HUES64 (cell line): Measurements from ENCODE around the gene SLC25A34.

Experiments used
- H3K27ac ChIP-seq: 2 replicates; pipeline ENCODE4 v1.7.0; 2013; ENCODE audit warnings: low read depth, low read length, inconsistent platforms
- H3K27me3 ChIP-seq: 2 replicates; pipeline ENCODE4 v1.6.1; 2013; ENCODE audit warnings: mild to moderate bottlenecking, low read length; ENCODE audit not compliant: insufficient read depth
- H3K36me3 ChIP-seq: 2 replicates; pipeline ENCODE4 v1.6.1; 2013; ENCODE audit warnings: mild to moderate bottlenecking, low read length; ENCODE audit not compliant: insufficient read depth
- H3K4me1 ChIP-seq: 2 replicates; pipeline ENCODE4 v1.6.1; 2013; ENCODE audit warnings: mild to moderate bottlenecking, low read length, moderate library complexity; ENCODE audit not compliant: insufficient read depth
- H3K4me3 ChIP-seq: 2 replicates; pipeline ENCODE4 v1.5.1; 2013; ENCODE audit warnings: mild to moderate bottlenecking, low read length, moderate library complexity
- H3K9ac ChIP-seq: 2 replicates; pipeline ENCODE4 v1.6.1; 2013; ENCODE audit warnings: mild to moderate bottlenecking, low read depth, low read length
- H3K9me3 ChIP-seq: 2 replicates; pipeline ENCODE4 v1.6.1; 2013; ENCODE audit warnings: low read depth, low read length; ENCODE audit not compliant: insufficient read depth
- WGBS: fragments of 150-250, 120-280 bp; methylation state at CpG from one replicate; pipeline ENCODE4 v1.1.7; 2013; ENCODE audit warnings: missing lambda C conversion rate; 5-methylcytosine and 5-hydroxymethylcytosine counted together

SLC25A34 gene

GRCh38 chr1:15748264-15748663, 12.2 kb downstream of the SLC25A34 start:
- 93% methylated on average over 5 of the region's 5 CpGs for WGBS
- no peak overlapping the region for H3K9ac ChIP-seq
- H3K27me3 ChIP-seq = no peaks in the 10 kb centered on the region
- H3K9me3 ChIP-seq = no peaks in the 10 kb centered on the region
- H3K4me1 ChIP-seq = peaks cover 9% of the 10 kb centered on the region; the same call in 1 of the 2 replicates
- no peak overlapping the region for H3K27ac ChIP-seq
- H3K36me3 ChIP-seq = no peaks in the 10 kb centered on the region
- H3K4me3 ChIP-seq = no peak overlapping the region

DNA sequence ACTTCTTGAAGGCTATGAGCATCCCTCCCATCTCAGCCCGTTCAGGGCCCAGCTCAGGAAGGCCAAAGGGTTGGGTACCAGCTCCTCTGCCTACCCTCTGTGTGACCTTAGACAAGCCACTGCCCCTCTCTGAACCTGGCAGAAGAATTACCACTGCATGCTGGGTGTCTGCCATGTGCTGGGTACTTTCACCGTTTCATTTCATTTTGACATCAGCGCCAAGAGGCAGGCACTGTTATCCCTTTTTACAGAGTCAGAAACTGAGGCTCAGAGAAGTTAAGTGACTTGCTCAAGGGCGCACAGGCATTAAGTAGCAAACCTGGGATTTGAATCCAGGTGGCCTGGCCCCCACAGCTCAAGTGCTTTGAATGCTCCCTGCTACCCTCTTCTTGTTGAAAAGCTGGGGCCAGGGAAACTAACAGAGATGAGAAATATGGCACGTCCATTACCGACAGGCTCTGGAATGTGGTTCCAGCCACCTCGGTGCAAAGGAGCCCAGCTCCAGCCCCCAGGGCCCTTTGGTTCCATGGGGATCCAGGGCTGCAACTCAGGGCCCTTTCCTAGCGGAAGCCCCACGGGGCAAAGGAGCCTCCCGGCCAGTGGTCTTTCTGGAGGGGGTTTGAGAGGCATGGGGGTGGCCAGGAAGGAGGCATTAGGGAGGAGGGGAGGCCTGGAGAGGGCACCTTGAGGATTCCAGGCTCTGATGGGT, 12.8 kb downstream of the SLC25A34 start:
- Histone ChIP-seq H3K4me3 (no peak overlapping the region), H3K27me3 (no peaks in the 10 kb centered on the region), H3K27ac (no peak overlapping the region), H3K4me1 (peaks cover 9% of the 10 kb centered on the region; the same call in 1 of the 2 replicates), H3K9ac (no peak overlapping the region), H3K36me3 (no peaks in the 10 kb centered on the region), H3K9me3 (no peaks in the 10 kb centered on the region)
- 89% methylated on average over 10 of the region's 10 CpGs for WGBS

DNA sequence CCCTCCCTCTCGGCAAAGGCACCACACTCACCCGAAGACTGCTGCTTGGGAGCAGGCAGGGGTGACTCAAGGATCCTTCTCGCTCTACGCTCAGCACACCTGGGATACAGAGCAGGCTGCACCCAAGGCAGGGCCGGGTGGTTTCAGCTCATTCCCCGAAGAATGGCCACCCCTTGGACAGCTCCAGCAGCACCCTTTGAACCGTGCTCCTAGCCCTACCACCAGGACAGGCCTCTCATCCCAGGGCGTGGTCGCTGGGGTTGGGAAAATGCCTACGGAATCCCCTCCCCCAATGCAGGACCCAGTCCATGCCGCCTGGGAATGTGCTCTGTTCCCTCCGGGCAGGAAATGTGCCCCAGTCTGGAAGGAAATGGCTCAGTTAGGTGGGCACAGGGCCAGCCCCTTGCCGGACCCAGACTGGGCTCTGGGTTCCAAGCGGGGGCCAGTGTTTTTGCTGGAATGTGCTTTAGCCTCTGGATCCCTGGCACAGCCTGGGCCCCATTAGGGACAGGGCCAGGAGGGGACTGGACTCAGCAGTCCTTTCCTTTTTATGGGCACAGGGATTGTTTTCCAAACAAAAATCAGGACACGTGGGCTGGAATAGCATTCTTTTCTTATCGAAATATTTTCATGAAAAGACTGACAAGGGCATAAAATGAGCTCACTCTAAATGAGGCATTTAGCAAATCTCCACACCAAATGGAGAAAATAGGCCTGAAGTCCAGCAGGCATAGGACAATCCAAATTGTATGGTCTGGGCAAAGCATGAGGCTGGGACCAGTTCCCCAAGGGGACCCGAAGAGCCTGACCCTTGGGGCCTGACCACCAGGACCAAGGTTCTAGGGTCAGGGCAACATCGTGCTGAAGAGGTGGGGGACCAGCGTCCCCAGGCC, 13.6 kb downstream of the SLC25A34 start:
- Histone ChIP-seq H3K9me3 (no peaks in the 10 kb centered on the region), H3K36me3 (no peaks in the 10 kb centered on the region), H3K27me3 (no peaks in the 10 kb centered on the region), H3K9ac (no peak overlapping the region), H3K4me3 (no peak overlapping the region), H3K27ac (no peak overlapping the region), H3K4me1 (peaks cover 9% of the 10 kb centered on the region; the same call in 1 of the 2 replicates)
- 76% methylated on average over 19 of the region's 19 CpGs for WGBS

GRCh38 chr1:15750924-15751323, 14.9 kb downstream of the SLC25A34 start:
- 83% methylated on average over 12 of the region's 12 CpGs for WGBS
- Histone ChIP-seq H3K9ac (no peak overlapping the region), H3K4me1 (peaks cover 15% of the 10 kb centered on the region; the same call in 1 of the 2 replicates), H3K4me3 (no peak overlapping the region), H3K9me3 (no peaks in the 10 kb centered on the region), H3K36me3 (no peaks in the 10 kb centered on the region), H3K27ac (no peak overlapping the region), H3K27me3 (no peaks in the 10 kb centered on the region)

DNA sequence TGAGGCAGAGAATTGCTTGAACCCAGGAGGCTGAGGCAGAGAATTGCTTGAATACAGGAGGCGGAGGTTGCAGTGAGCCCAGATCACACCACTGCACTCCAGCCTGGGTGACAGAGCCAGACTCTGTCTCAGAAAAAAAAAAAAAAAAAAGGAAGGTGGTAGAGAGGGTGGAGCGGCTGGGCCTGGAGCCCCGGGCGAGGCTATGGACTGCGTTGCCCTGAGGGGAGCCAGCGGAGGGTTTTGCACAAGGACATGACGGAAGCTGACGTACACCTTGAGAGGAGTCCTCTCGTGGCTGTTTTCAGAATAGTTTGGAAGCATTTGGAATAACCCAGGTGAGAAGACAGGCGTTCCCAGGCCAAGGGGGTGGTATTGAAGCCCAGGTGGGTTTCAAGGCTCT, 15.7 kb downstream of the SLC25A34 start:
- Histone ChIP-seq H3K4me3 (no peak overlapping the region), H3K9ac (no peak overlapping the region), H3K27me3 (no peaks in the 10 kb centered on the region), H3K9me3 (no peaks in the 10 kb centered on the region), H3K4me1 (peaks cover 22% of the 10 kb centered on the region), H3K27ac (no peak overlapping the region), H3K36me3 (no peaks in the 10 kb centered on the region)
- WGBS = 91% methylated on average over 10 of the region's 10 CpGs

DNA sequence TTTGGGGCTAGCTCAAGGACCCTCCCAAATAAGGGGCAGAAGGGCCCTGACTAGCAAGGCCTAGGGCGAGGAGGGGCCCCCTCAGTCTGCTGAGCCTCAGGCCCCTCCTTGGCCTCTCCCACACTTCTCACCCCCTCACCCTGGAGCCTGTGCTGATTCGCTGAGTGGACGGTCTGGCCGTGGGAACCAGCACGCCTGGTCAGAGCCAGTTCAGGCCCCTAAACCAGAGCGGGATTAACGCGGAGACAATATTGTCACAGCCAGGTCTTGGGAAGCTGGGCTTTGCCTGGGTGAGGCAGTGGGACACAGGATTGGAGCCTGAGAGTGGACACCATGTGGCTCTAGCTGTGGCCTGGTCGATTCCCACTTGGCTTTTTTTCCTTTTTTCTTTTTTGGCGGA, 17.7 kb downstream of the SLC25A34 start:
- Histone ChIP-seq H3K4me3 (no peak overlapping the region), H3K27ac (no peak overlapping the region), H3K9me3 (no peaks in the 10 kb centered on the region), H3K27me3 (no peaks in the 10 kb centered on the region), H3K36me3 (no peaks in the 10 kb centered on the region), H3K4me1 (peaks cover 35% of the 10 kb centered on the region), H3K9ac (no peak overlapping the region)
- 94% methylated on average over 10 of the region's 10 CpGs for WGBS

DNA sequence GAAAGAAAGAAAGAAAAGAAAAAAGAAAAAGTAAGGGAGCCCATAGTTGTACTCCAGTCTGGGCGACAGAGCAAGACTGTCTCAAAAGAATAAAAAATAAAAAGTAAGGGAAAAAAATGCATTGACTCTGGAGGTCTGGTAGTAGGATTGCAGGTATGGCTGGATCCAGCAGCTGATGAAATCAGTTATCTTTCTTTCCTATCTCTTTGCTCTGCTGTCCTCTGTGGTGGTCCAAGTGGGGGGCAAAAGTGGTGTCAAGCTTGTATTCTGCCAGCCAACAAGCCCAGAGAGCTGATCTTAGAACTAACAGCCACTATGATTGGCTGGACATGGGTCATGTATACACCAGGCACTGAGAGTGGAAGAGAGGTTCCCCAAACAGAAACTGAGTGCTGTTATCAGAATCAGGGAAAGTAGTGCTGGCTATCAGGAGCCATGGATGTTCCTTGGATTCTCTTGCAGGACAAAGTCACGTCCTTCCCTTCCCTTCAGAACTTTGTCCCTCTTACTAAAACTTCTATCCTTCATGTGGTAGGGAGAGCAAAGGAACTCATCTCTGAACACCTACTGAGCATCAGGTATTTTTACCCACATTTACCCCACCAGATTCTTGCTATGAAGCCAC, 19.1 kb downstream of the SLC25A34 start:
- Histone ChIP-seq H3K4me1 (peaks cover 26% of the 10 kb centered on the region), H3K36me3 (no peaks in the 10 kb centered on the region), H3K4me3 (no peak overlapping the region), H3K27ac (no peak overlapping the region), H3K9me3 (no peaks in the 10 kb centered on the region), H3K27me3 (no peaks in the 10 kb centered on the region), H3K9ac (no peak overlapping the region)
- WGBS = 87% methylated on average over 2 of the region's 2 CpGs

- WGBS = 82% methylated on average over 4 of the region's 4 CpGs
- H3K4me1 ChIP-seq = peaks cover 29% of the 10 kb centered on the region
- no peaks in the 10 kb centered on the region for H3K36me3 ChIP-seq
- no peaks in the 10 kb centered on the region for H3K9me3 ChIP-seq
- H3K9ac ChIP-seq = no peak overlapping the region
- no peak overlapping the region for H3K27ac ChIP-seq
- no peak overlapping the region for H3K4me3 ChIP-seq
- no peaks in the 10 kb centered on the region for H3K27me3 ChIP-seq
These were observed 19.6 kb downstream of the SLC25A34 start for GRCh38 chr1:15755646-15756040.

GRCh38 chr1:15756143-15757015, 20.3 kb downstream of the SLC25A34 start:
- no peak overlapping the region; the same call in 1 of the 2 replicates for H3K27ac ChIP-seq
- peaks cover 37% of the 10 kb centered on the region for H3K4me1 ChIP-seq
- 56% methylated on average over 21 of the region's 21 CpGs for WGBS
- no peak overlapping the region for H3K9ac ChIP-seq
- H3K36me3 ChIP-seq = no peaks in the 10 kb centered on the region
- no peaks in the 10 kb centered on the region for H3K27me3 ChIP-seq
- H3K4me3 ChIP-seq = no peak overlapping the region
- H3K9me3 ChIP-seq = no peaks in the 10 kb centered on the region

- Histone ChIP-seq H3K27me3 (no peaks in the 10 kb centered on the region), H3K9ac (no peak overlapping the region), H3K27ac (peak overlapping the region; percentile 81; the same call in 1 of the 2 replicates), H3K4me3 (peak overlapping the region; percentile 57), H3K36me3 (no peaks in the 10 kb centered on the region), H3K9me3 (no peaks in the 10 kb centered on the region), H3K4me1 (peaks cover 38% of the 10 kb centered on the region)
- 78% methylated on average over 8 of the region's 9 CpGs for WGBS
These were observed 21.0 kb downstream of the SLC25A34 start for GRCh38 chr1:15757016-15757543.
